GM18907 (cell line): ENCODE data around the gene RNPEP.
"Not testable (repeated sequence)": the region's sequence is repeated elsewhere in the genome, so short reads cannot be mapped to it uniquely, and the experiment has no call there.

Experiments used
- ATAC-seq: cut with Tn5 transposase; IDR thresholded peaks from one replicate; pipeline ENCODE4 v1.9.1; 2021; ENCODE audit warnings: mild to moderate bottlenecking, moderate library complexity; ENCODE audit not compliant: unreplicated experiment

Gene RNPEP

GRCh38 chr1:202009326-202010179 lies 27.1 kb downstream of the RNPEP start:
- peak; percentile 40 for ATAC-seq

- peak; percentile 84 for ATAC-seq
Observed at GRCh38 chr1:202010180-202011015, 27.9 kb downstream of the RNPEP start, which contains the start of gene ELF3. ELF3 (plus strand) TSS chr1:202010587; CDS start chr1:202011137, 550 bp downstream.

GRCh38 chr1:202011994-202012393 lies 29.5 kb downstream of the RNPEP start:
- no peak for ATAC-seq

GRCh38 chr1:202012544-202013478 lies 30.4 kb downstream of the RNPEP start:
- no peak for ATAC-seq

- no peak for ATAC-seq
Observed at GRCh38 chr1:202013603-202014002, 31.2 kb downstream of the RNPEP start.

- ATAC-seq = no peak
Observed at GRCh38 chr1:202014060-202014459, 31.6 kb downstream of the RNPEP start.

GRCh38 chr1:202014915-202015661 lies 32.6 kb downstream of the RNPEP start:
- no peak for ATAC-seq

GRCh38 chr1:202015662-202015937 lies 33.2 kb downstream of the RNPEP start:
- no peak for ATAC-seq

- ATAC-seq = no peak
Observed at GRCh38 chr1:202016022-202016810, 33.8 kb downstream of the RNPEP start.

- ATAC-seq = no peak
Observed at GRCh38 chr1:202016811-202017748, 34.6 kb downstream of the RNPEP start.

GRCh38 chr1:202017749-202018467 lies 35.5 kb downstream of the RNPEP start:
- no peak for ATAC-seq

GRCh38 chr1:202018468-202019234 lies 36.2 kb downstream of the RNPEP start:
- no peak for ATAC-seq

GRCh38 chr1:202019235-202019558 lies 36.7 kb downstream of the RNPEP start:
- ATAC-seq = not testable (repeated sequence)

GRCh38 chr1:202023001-202023433 lies 40.6 kb downstream of the RNPEP start:
- ATAC-seq = no peak

GRCh38 chr1:202029171-202029665 lies 46.8 kb downstream of the RNPEP start:
- no peak for ATAC-seq

- ATAC-seq = no peak
Observed at GRCh38 chr1:202029727-202030126, 47.3 kb downstream of the RNPEP start.

- no peak for ATAC-seq
Observed at GRCh38 chr1:202031796-202032195, 49.3 kb downstream of the RNPEP start.
